K562 (cell line): ENCODE results near the gene TEDC1. TPM values are rescaled to one million over a fixed set of nuclear protein-coding genes. Genes with fewer than 3 reads are reported as not detected.

ENCODE experiments used
- CGGBP1 ChIP-seq: fragments of 250-450 bp; sonication (Bioruptor Pico); IDR thresholded peaks from 2 replicates; pipeline ENCODE4 v1.9.0; 2021; ENCODE audit warnings: mild to moderate bottlenecking
- COPS2 ChIP-seq: fragments of 450-650 bp; conservative IDR thresholded peaks from 2 replicates; pipeline ENCODE4 v1.6.1; 2016; ENCODE audit warnings: mild to moderate bottlenecking, moderate library complexity
- CREB3 ChIP-seq: fragments of 450-650 bp; conservative IDR thresholded peaks from 2 replicates; pipeline ENCODE4 v1.6.1; 2016; ENCODE audit warnings: missing genetic modification characterization, low read depth, mild to moderate bottlenecking, missing compliant biosample characterization, moderate library complexity
- ELK1 ChIP-seq: sonication (generic); formaldehyde crosslinking; IDR thresholded peaks from 2 replicates; pipeline ENCODE4 v1.8.1; 2022; ENCODE audit warnings: missing genetic modification reagents
- FOXM1 ChIP-seq, 2 experiments: fragments of 450-650 bp in 1 of 2; sonication (generic) in 1 of 2; formaldehyde crosslinking in 1 of 2; IDR thresholded peaks; 2 replicates each; pipeline versions ENCODE4 v1.6.1 to v1.9.0; 2017 to 2022; ENCODE audit warnings: low read depth in 2 of 2, mild to moderate bottlenecking in 2 of 2, missing genetic modification reagents in 1 of 2, moderate library complexity in 1 of 2
- HES1 ChIP-seq: fragments of 450-650 bp; IDR thresholded peaks from 2 replicates; pipeline ENCODE4 v1.6.1; 2016; ENCODE audit warnings: low read depth, mild to moderate bottlenecking, moderate library complexity
- HNRNPL ChIP-seq: fragments of 200-400 bp; formaldehyde crosslinking; IDR thresholded peaks from 2 replicates; pipeline ENCODE4 v1.6.1; 2017; ENCODE audit warnings: low read depth, mild to moderate bottlenecking, low read length
- NR1H2 ChIP-seq: sonication (generic); formaldehyde crosslinking; IDR thresholded peaks from 2 replicates; pipeline ENCODE4 v1.4.0; 2020; ENCODE audit warnings: mild to moderate bottlenecking, missing genetic modification reagents
- NR2C1 ChIP-seq, 2 experiments: fragments of 450-650 bp; IDR thresholded peaks; 2 replicates each; pipeline ENCODE4 v1.6.1; 2017; ENCODE audit warnings: mild to moderate bottlenecking in 2 of 2, antibody characterized with exemption in 1 of 2, inconsistent platforms in 1 of 2, missing compliant biosample characterization in 1 of 2, missing genetic modification characterization in 1 of 2
- SMAD4 ChIP-seq: fragments of 250-450 bp; sonication (Bioruptor Pico); conservative IDR thresholded peaks from 2 replicates; pipeline ENCODE4 v1.8.0; 2021; ENCODE audit warnings: inconsistent platforms, mild to moderate bottlenecking, moderate library complexity
- TAF15 ChIP-seq: fragments of 200-400 bp; formaldehyde crosslinking; IDR thresholded peaks from 2 replicates; pipeline ENCODE4 v1.6.1; 2017; ENCODE audit warnings: mild to moderate bottlenecking, low read depth, low read length, moderate library complexity
- TSHZ1 ChIP-seq: fragments of 250-450 bp; sonication (Bioruptor Pico); IDR thresholded peaks from 2 replicates; pipeline ENCODE4 v1.4.0; 2020; ENCODE audit warnings: mild to moderate bottlenecking, moderate library complexity
- XRCC5 ChIP-seq: fragments of 200-400 bp; formaldehyde crosslinking; IDR thresholded peaks from 2 replicates; pipeline ENCODE4 v1.6.1; 2017; ENCODE audit warnings: low read depth, mild to moderate bottlenecking, low read length
- ZBTB11 ChIP-seq, 3 experiments: fragments of 200-800 bp in 1 of 3; fragments of 250-450 bp in 1 of 3; fragments of 450-650 bp in 1 of 3; sonication (Bioruptor Pico) in 1 of 3; sonication (Bioruptor generic) in 1 of 3; formaldehyde crosslinking in 1 of 3; IDR thresholded peaks; 2 replicates each; pipeline versions ENCODE4 v1.6.1 to v1.8.0; 2016 to 2022; ENCODE audit warnings: mild to moderate bottlenecking in 2 of 3, missing genetic modification characterization in 2 of 3, missing compliant biosample characterization in 1 of 3, moderate library complexity in 1 of 3
- ZNF408 ChIP-seq: fragments of 250-450 bp; sonication (Bioruptor Pico); IDR thresholded peaks from 2 replicates; pipeline ENCODE4 v1.4.0; 2020; ENCODE audit warnings: low read depth, mild to moderate bottlenecking, moderate library complexity
- polyA plus RNA-seq, 8 experiments: library from polyadenylated mRNA; depleted of rRNA in 4 of 8; stranded (reverse) in 5 of 8; unstranded in 3 of 8; fragments of >200 nt; fragmentation: Nextera tagmentation in 2 of 8; fragmentation: Illumina TruSeq in 1 of 8; extraction: Ambion mirVana in 2 of 8; extraction: Trizol in 1 of 8; gene quantifications; 2 replicates each; pipeline versions ENCODE4 v1.2.1 to v1.2.3, GENCODE V29; 2011 to 2014; ENCODE audit warnings: inconsistent platforms in 1 of 8, missing spikeins in 1 of 8
- total RNA-seq, 7 experiments: library from RNA; depleted of rRNA in 6 of 7; stranded (reverse); fragments of >200 nt in 6 of 7; fragmentation: Illumina TruSeq in 2 of 7; extraction: Trizol in 2 of 7; gene quantifications; 2 replicates each; pipeline versions ENCODE4 v1.2.1 to v1.2.3, GENCODE V29; 2011 to 2021; ENCODE audit warnings: low replicate concordance in 1 of 7

Gene TEDC1
- total and polyA plus RNA-seq, 9 of the 15 experiments (the other 6 are each of a cell fraction or from before 2014, with no cell fraction given): 0.21 to 28.3 (median 5.9) TPM

GRCh38 chr14:105487449-105487985 lies 3.5 kb upstream of the TEDC1 start (continued):
- TF ChIP-seq XRCC5 (no peak), CREB3 (tag) (no peak), ZBTB11 (CRISPR knock-in tag; IDR thresholded peaks at IDR 0.05) (no peak), ELK1 (CRISPR knock-in tag) (no peak), ZNF408 (no peak), HNRNPL (0 out of 2 replicates have a peak, but pooled peaks have one; percentile 24), SMAD4 (CRISPR knock-in tag) (no peak), NR2C1 (IDR thresholded peaks at IDR 0.05) (peak; percentile 60; the same call in 1 of the 2 replicates), NR2C1 (tag; IDR thresholded peaks at IDR 0.05) (peak; percentile 36; the same call in 1 of the 2 replicates), HES1 (no peak), FOXM1 (IDR thresholded peaks at IDR 0.05; ENCODE audit: low read depth) (no peak), FOXM1 (CRISPR knock-in tag; IDR thresholded peaks at IDR 0.05; ENCODE audit: low read depth) (no peak), NR1H2 (no peak), CGGBP1 (CRISPR knock-in tag) (no peak), TAF15 (no peak), TSHZ1 (no peak), COPS2 (no peak)
